ENCODE data around the gene ATF7. TPM values are rescaled to one million over a fixed set of nuclear protein-coding genes. Genes with fewer than 3 reads are reported as not detected.
"Not testable (repeated sequence)": the region's sequence is repeated elsewhere in the genome, so short reads cannot be mapped to it uniquely, and the experiment has no call there.

Gene ATF7
- polyA plus RNA-seq, 1 experiment: 27.1 TPM

DNA sequence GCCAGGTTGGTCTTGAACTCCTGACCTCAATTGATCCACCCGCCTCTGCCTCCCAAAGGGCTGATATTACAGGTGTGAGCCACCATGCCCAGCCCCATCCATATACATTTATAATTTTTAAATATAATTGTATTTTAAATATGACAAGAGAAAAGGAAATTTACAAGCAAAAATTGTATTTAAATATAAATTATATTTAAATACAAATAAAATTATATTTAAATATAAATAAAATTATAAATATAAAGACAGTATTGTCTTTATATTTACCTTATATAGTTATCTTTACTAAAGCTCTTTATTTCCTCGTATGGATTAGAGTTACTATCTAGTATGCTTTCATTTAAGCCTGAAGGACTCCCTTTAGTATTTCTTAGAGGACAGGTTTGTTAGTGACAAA lies 11.9 kb upstream of the ATF7 start:
- POLR2A ChIA-PET: no interaction called here

DNA sequence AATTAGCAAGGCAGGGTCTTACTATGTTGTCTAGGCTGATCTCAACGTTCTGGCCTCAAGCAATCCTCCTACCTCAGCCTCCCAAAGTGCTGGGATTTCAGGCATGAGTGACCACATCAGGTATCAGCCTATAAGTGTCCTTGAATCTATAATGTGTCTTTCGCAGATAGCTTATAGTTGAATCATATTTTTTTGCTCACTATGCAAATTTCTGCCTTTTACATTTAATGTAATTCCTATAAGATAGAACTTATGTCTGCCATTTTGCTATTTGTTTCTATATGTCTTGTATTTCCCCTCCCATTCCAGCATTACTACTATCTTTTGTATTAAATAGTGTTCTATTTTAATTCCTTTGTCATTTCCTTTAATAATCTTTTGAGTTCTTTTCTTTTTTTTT lies 10.5 kb upstream of the ATF7 start:
- Histone ChIP-seq H3K27ac (ENCODE audit: low read depth, low read length) (no peak overlapping the region), H3K9me3 (ENCODE audit: control insufficient read depth, insufficient read depth, low read length) (no peaks in the 10 kb centered on the region), H3K27me3 (ENCODE audit: control insufficient read depth, insufficient read depth, low read length) (peaks cover under 1% of the 10 kb centered on the region), H3K4me3 (ENCODE audit: low read depth, low read length) (no peak overlapping the region)
- TF ChIP-seq, protein P1, sequence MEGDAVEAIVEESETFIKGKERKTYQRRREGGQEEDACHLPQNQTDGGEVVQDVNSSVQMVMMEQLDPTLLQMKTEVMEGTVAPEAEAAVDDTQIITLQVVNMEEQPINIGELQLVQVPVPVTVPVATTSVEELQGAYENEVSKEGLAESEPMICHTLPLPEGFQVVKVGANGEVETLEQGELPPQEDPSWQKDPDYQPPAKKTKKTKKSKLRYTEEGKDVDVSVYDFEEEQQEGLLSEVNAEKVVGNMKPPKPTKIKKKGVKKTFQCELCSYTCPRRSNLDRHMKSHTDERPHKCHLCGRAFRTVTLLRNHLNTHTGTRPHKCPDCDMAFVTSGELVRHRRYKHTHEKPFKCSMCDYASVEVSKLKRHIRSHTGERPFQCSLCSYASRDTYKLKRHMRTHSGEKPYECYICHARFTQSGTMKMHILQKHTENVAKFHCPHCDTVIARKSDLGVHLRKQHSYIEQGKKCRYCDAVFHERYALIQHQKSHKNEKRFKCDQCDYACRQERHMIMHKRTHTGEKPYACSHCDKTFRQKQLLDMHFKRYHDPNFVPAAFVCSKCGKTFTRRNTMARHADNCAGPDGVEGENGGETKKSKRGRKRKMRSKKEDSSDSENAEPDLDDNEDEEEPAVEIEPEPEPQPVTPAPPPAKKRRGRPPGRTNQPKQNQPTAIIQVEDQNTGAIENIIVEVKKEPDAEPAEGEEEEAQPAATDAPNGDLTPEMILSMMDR (IDR thresholded peaks at IDR 0.05; ENCODE audit: low read depth, low read length): no peak
- POLR2A ChIA-PET: no interaction called here
- DNase-seq (ENCODE audit: low read depth, low spot score): no peak
- CTCF ChIA-PET: no interaction called here

More for the DNA sequence above, 11.9 kb upstream of the ATF7 start:
- no peak overlapping the region for H3K27ac ChIP-seq (ENCODE audit: low read depth, low read length)
- no peak overlapping the region for H3K4me3 ChIP-seq (ENCODE audit: low read depth, low read length)
- no peaks in the 10 kb centered on the region for H3K27me3 ChIP-seq (ENCODE audit: control insufficient read depth, insufficient read depth, low read length)
- CTCF ChIA-PET: no interaction called here
- no peak for DNase-seq (ENCODE audit: low read depth, low spot score)
- TF ChIP-seq, protein P1 (IDR thresholded peaks at IDR 0.05; ENCODE audit: low read depth, low read length): no peak
- H3K9me3 ChIP-seq (ENCODE audit: control insufficient read depth, insufficient read depth, low read length): no peaks in the 10 kb centered on the region

DNA sequence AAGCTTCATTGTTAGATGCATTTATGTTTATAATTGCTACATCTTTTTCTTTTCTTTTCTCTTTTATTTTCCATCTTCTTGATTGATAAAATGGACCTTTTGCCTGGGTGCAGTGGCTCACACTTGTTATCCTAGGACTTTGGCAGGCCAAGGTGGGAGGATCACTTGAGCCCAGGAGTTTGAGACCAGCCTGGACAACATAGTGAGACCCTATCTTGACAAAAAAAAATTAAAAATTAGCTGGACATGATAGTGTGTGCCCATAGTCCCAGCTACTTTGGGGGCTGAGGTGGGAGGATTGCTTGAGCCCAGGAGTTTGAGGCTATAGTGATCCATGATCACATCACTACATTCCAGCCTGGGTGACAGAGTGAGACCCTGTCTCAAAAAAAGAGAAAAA lies 9.5 kb upstream of the ATF7 start:
- POLR2A ChIA-PET: interaction anchor here (0.7 kb wide), 1 partner anchor 68 kb away, joined by 3 read pairs; no protein-coding TSS in a partner anchor
- H3K27me3 ChIP-seq (ENCODE audit: control insufficient read depth, insufficient read depth, low read length); H3K27ac ChIP-seq (ENCODE audit: low read depth, low read length); H3K9me3 ChIP-seq (ENCODE audit: control insufficient read depth, insufficient read depth, low read length); DNase-seq (ENCODE audit: low read depth, low spot score); CTCF ChIA-PET; H3K4me3 ChIP-seq (ENCODE audit: low read depth, low read length): not testable (repeated sequence)

DNA sequence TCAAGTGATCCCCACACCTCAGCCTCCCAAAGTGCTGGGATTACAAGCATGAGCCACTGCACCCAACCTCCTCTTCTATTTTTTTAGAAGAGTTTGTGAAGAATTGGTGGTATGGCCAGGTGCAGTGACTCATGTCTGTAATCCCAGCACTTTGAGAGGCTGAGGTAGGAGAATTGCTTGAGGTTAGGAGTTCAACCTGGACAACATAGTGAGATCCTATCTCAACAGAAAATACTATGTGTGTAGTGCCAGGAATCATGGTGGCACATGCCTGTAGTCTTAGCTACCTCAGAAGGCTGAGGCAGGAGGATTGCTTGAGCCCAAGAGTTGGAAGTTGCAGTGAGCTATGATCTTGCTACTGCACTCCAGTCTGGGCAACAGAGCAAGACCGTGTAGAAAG lies 5.5 kb upstream of the ATF7 start:
- Histone ChIP-seq H3K27ac (ENCODE audit: low read depth, low read length) (no peak overlapping the region), H3K9me3 (ENCODE audit: control insufficient read depth, insufficient read depth, low read length) (no peaks in the 10 kb centered on the region), H3K4me3 (ENCODE audit: low read depth, low read length) (no peak overlapping the region), H3K27me3 (ENCODE audit: control insufficient read depth, insufficient read depth, low read length) (peaks cover 4% of the 10 kb centered on the region)
- TF ChIP-seq, protein P1 (IDR thresholded peaks at IDR 0.05; ENCODE audit: low read depth, low read length): no peak
- DNase-seq (ENCODE audit: low read depth, low spot score): no peak
- ChIA-PET POLR2A (no interaction called here), CTCF (no interaction called here)

DNA sequence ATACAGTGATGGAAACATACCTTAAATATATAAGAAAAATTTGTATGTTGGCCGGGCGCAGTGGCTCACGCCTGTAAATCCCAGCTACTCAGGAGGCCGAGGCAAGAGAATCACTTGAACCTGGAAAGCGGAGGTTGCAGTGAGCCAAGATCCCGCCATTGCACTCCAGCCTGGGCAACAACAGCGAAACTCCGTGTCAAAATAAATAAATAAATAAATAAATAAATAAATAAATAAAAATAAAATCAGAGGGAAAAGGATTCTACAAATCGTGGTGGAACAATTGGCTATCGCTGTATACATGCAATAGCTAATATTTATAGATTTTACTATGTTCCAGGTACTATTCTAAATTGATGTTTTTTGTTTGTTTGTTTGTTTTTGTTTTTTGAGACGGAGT lies 1.7 kb upstream of the ATF7 start:
- peaks cover 4% of the 10 kb centered on the region for H3K27me3 ChIP-seq (ENCODE audit: control insufficient read depth, insufficient read depth, low read length)
- no peak overlapping the region for H3K4me3 ChIP-seq (ENCODE audit: low read depth, low read length)
- no peak for DNase-seq (ENCODE audit: low read depth, low spot score)
- H3K27ac ChIP-seq (ENCODE audit: low read depth, low read length): no peak overlapping the region
- H3K9me3 ChIP-seq (ENCODE audit: control insufficient read depth, insufficient read depth, low read length): no peaks in the 10 kb centered on the region
- TF ChIP-seq, protein P1 (IDR thresholded peaks at IDR 0.05; ENCODE audit: low read depth, low read length): no peak
- ChIA-PET POLR2A (no interaction called here), CTCF (interaction anchor here (1.0 kb wide), 1 partner anchor 48 kb away, joined by 3 read pairs; the partner anchor contains the start of gene ATP5MC2)
